Activated effector memory CD4-positive, alpha-beta T cell treated with Interleukin-2 at 50 U/mL for 16 hours (primary cell): Measurements from ENCODE around the gene RRAGA.
"Not testable (repeated sequence)": the region's sequence is repeated elsewhere in the genome, so short reads cannot be mapped to it uniquely, and the experiment has no call there.

Experiments used
- DNase-seq: peaks from one replicate; pipeline ENCODE4 v3.0.0-alpha.2; 2020

RRAGA gene

DNA sequence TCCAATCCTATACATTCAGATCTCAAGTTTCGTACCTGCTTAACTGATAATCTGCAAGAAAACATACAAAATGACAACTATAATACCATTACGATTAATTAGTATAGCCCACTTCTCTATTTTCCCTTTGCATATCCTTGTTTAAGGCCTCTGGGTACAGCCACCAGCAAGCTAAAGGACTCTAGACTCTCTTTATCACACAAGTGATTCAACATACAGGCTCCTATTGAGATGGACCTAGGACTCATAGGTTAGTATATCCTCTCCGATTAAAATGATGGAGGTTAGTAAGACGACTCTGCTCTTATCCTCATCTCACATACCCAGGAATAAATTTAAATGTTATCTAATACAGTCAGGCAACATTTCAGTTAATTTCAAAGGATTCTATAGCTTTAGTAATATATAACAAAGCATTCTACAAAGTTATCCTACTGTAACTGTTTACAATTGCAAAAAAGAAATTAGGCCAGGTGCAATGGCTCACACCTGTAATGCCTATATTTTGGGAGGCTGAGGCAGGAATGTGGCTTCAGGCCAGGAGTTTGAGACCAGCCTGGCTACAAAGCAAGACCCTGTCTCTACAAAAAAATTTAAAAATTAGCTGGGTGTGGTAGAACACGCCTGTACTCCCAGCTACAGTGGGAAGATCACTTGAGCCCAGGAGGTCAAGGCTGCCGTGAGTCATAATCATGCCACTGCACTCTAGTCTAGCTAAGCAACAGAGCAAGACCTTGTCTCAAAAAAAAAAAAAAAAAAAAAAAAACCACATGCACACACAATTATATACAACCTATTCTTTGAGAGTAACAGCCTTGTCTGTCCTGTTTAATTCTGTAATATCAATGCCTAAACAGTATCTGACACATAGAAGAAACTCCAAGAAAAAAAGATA is 38.1 kb downstream of the RRAGA start:
- no peak for DNase-seq

DNA sequence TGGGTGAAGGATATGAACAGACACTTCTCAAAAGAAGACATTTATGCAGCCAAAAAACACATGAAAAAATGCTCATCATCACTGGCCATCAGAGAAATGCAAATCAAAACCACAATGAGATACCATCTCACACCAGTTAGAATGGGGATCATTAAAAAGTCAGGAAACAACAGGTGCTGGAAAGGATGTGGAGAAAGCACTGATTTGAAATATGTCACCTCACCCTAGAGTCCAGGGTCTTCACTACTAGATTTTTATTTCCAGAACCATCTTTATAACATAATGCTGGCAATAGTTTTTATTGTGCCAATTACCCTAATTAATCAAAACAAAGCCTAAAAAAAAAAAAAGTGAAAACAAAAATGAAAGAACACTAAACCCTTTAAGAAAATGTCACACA is 48.2 kb downstream of the RRAGA start:
- DNase-seq, result not testable (repeated sequence)
